Naive B cell (primary cell): ENCODE data around the gene CACNB4. TPM values are rescaled to one million over a fixed set of nuclear protein-coding genes. Genes with fewer than 3 reads are reported as not detected.
"Not testable (repeated sequence)": the region's sequence is repeated elsewhere in the genome, so short reads cannot be mapped to it uniquely, and the experiment has no call there.

Experiments used
- ATAC-seq, 2 donors: fragments of 150-1000 bp; cut with Tn5 transposase; 2 replicates each; pipeline ENCODE4 v1.10.0; 2021; ENCODE audit warnings: low read depth in 2 of 2, mild to moderate bottlenecking in 2 of 2, moderate library complexity in 2 of 2
- DNase-seq: peaks from one replicate; pipeline ENCODE4 v3.0.0; 2022
- H3K27ac Mint-ChIP-seq, 6 donors: one replicate each; pipeline ENCODE4 v1.8.0; 2020 to 2022; ENCODE audit warnings: mild to moderate bottlenecking in 6 of 6, mixed read lengths in 6 of 6, moderate library complexity in 5 of 6, inconsistent platforms in 2 of 6
- H3K27me3 Mint-ChIP-seq, 3 donors: one replicate each; pipeline ENCODE4 v1.8.0; 2021 to 2022; ENCODE audit warnings: mixed read lengths in 3 of 3, mild to moderate bottlenecking in 1 of 3
- H3K36me3 Mint-ChIP-seq, 2 donors: one replicate each; pipeline ENCODE4 v1.8.0; 2020 to 2022; ENCODE audit warnings: mixed read lengths in 2 of 2, inconsistent platforms in 1 of 2, mild to moderate bottlenecking in 1 of 2
- H3K4me1 Mint-ChIP-seq, 3 donors: one replicate each; pipeline ENCODE4 v1.8.0; 2020 to 2022; ENCODE audit warnings: mixed read lengths in 3 of 3, inconsistent platforms in 1 of 3, mild to moderate bottlenecking in 1 of 3, moderate library complexity in 1 of 3
- H3K4me3 Mint-ChIP-seq, 8 donors: one replicate each; pipeline ENCODE4 v1.8.0; 2020 to 2022; ENCODE audit warnings: mild to moderate bottlenecking in 8 of 8, mixed read lengths in 8 of 8, moderate library complexity in 8 of 8, inconsistent platforms in 2 of 8
- H3K9me3 Mint-ChIP-seq, 7 donors: one replicate each; pipeline ENCODE4 v1.8.0; 2020 to 2022; ENCODE audit warnings: mixed read lengths in 7 of 7, mild to moderate bottlenecking in 5 of 7, inconsistent platforms in 2 of 7, moderate library complexity in 1 of 7
- polyA plus RNA-seq, 6 donors: library from polyadenylated mRNA; unstranded; fragments of 300-500 nt; fragmentation: Illumina TruSeq; gene quantifications; one replicate each; pipeline ENCODE4 v1.2.3, GENCODE V29; 2021; ENCODE audit warnings: low read depth in 6 of 6

The CACNB4 gene
- polyA plus RNA-seq, 6 donors from 2014 or later, result 0.10 to 3.2 TPM; not detected in 4

GRCh38 chr2:152037743-152038435, 61.0 kb downstream of the CACNB4 start:
- no peak overlapping the region for H3K4me3 Mint-ChIP-seq
- H3K27me3 Mint-ChIP-seq, result no peaks in the 10 kb centered on the region
- H3K27ac Mint-ChIP-seq, result peak overlapping the region in 1 of 6 donors; percentile 60
- ATAC-seq (no peak), DNase-seq (no peak)
- H3K4me1 Mint-ChIP-seq, result no peaks in the 10 kb centered on the region
- no peaks in the 10 kb centered on the region for H3K36me3 Mint-ChIP-seq
- no peaks in the 10 kb centered on the region for H3K9me3 Mint-ChIP-seq

- peak; percentile 58 for DNase-seq
- peak; percentile 67 to 71 for ATAC-seq
- H3K4me1 Mint-ChIP-seq, result no peaks in the 10 kb centered on the region
- no peaks in the 10 kb centered on the region for H3K36me3 Mint-ChIP-seq
- no peak overlapping the region for H3K4me3 Mint-ChIP-seq
- no peaks in the 10 kb centered on the region for H3K27me3 Mint-ChIP-seq
- no peak overlapping the region for H3K27ac Mint-ChIP-seq
- no peaks in the 10 kb centered on the region for H3K9me3 Mint-ChIP-seq
Measured at GRCh38 chr2:152036611-152037469, 62.0 kb downstream of the CACNB4 start.

- H3K9me3 Mint-ChIP-seq, result peaks cover 0 to 2% (median 0%) of the 10 kb centered on the region in 7 donors
- no peak overlapping the region for H3K4me3 Mint-ChIP-seq
- no peaks in the 10 kb centered on the region for H3K27me3 Mint-ChIP-seq
Measured at GRCh38 chr2:152034257-152034801, 64.5 kb downstream of the CACNB4 start.

GRCh38 chr2:152033011-152033925, 65.6 kb downstream of the CACNB4 start:
- Mint-ChIP-seq H3K9me3 (peaks cover 0 to 2% (median 0%) of the 10 kb centered on the region in 7 donors), H3K4me1 (no peaks in the 10 kb centered on the region), H3K4me3 (peak overlapping the region in 2 of 8 donors; percentile 5 to 29), H3K27me3 (peaks cover 0 to 4% (median 0%) of the 10 kb centered on the region in 3 donors), H3K36me3 (no peaks in the 10 kb centered on the region), H3K27ac (peak overlapping the region in 1 of 6 donors; percentile 49)
- DNase-seq (no peak), ATAC-seq (no peak)

More at GRCh38 chr2:152034257-152034801, 64.5 kb downstream of the CACNB4 start:
- Mint-ChIP-seq H3K36me3 (no peaks in the 10 kb centered on the region), H3K4me1 (no peaks in the 10 kb centered on the region), H3K27ac (no peak overlapping the region)
- ATAC-seq (no peak), DNase-seq (no peak)

- H3K4me3 Mint-ChIP-seq, result no peak overlapping the region
- no peaks in the 10 kb centered on the region for H3K36me3 Mint-ChIP-seq
- peaks cover 0 to 2% (median 0%) of the 10 kb centered on the region in 7 donors for H3K9me3 Mint-ChIP-seq
- no peak for DNase-seq
- peaks cover 0 to 10% (median 6%) of the 10 kb centered on the region in 3 donors for H3K27me3 Mint-ChIP-seq
- H3K4me1 Mint-ChIP-seq, result no peaks in the 10 kb centered on the region
- H3K27ac Mint-ChIP-seq, result no peak overlapping the region
- no peak for ATAC-seq
Measured at GRCh38 chr2:152031747-152032306, 67.0 kb downstream of the CACNB4 start.

GRCh38 chr2:152030596-152031328, 68.1 kb downstream of the CACNB4 start:
- H3K27ac Mint-ChIP-seq, H3K36me3 Mint-ChIP-seq, H3K4me1 Mint-ChIP-seq, H3K9me3 Mint-ChIP-seq, ATAC-seq, H3K4me3 Mint-ChIP-seq, DNase-seq: not testable (repeated sequence)
- peaks cover 3 to 17% (median 13%) of the 10 kb centered on the region in 3 donors for H3K27me3 Mint-ChIP-seq

- H3K4me1 Mint-ChIP-seq, result peaks cover 0 to 5% (median 5%) of the 10 kb centered on the region in 3 donors
- H3K27ac Mint-ChIP-seq, result no peak overlapping the region
- DNase-seq (no peak), ATAC-seq (no peak)
- no peak overlapping the region for H3K4me3 Mint-ChIP-seq
- H3K36me3 Mint-ChIP-seq, result no peaks in the 10 kb centered on the region
- peaks cover 6 to 17% (median 13%) of the 10 kb centered on the region in 3 donors for H3K27me3 Mint-ChIP-seq
- H3K9me3 Mint-ChIP-seq, result peaks cover 0 to 2% (median 0%) of the 10 kb centered on the region in 7 donors
Measured at GRCh38 chr2:152028182-152028862, 70.5 kb downstream of the CACNB4 start.

- Mint-ChIP-seq H3K27ac (peak overlapping the region in 3 of 6 donors; percentile 52 to 78 (median 77)), H3K36me3 (no peaks in the 10 kb centered on the region), H3K4me1 (peaks cover 0 to 5% (median 5%) of the 10 kb centered on the region in 3 donors), H3K4me3 (peak overlapping the region; percentile 32 to 95 (median 83)), H3K27me3 (peaks cover 6 to 17% (median 13%) of the 10 kb centered on the region in 3 donors), H3K9me3 (peaks cover 0 to 2% (median 0%) of the 10 kb centered on the region in 7 donors)
- ATAC-seq (peak; percentile 92 to 95), DNase-seq (peak; percentile 70)
Measured at GRCh38 chr2:152025678-152026287, 73.1 kb downstream of the CACNB4 start.

- Mint-ChIP-seq H3K9me3 (no peaks in the 10 kb centered on the region), H3K4me3 (no peak overlapping the region), H3K27ac (no peak overlapping the region), H3K27me3 (peaks cover 6 to 26% (median 19%) of the 10 kb centered on the region in 3 donors), H3K36me3 (no peaks in the 10 kb centered on the region), H3K4me1 (peaks cover 0 to 5% (median 5%) of the 10 kb centered on the region in 3 donors)
- no peak for ATAC-seq
- DNase-seq, result no peak
Measured at GRCh38 chr2:152024477-152024876, 74.4 kb downstream of the CACNB4 start.

GRCh38 chr2:152022090-152022489, 76.8 kb downstream of the CACNB4 start:
- ATAC-seq, result no peak
- DNase-seq, result no peak
- Mint-ChIP-seq H3K4me1 (peaks cover 0 to 5% (median 5%) of the 10 kb centered on the region in 3 donors), H3K27me3 (peaks cover 6 to 22% (median 12%) of the 10 kb centered on the region in 3 donors), H3K9me3 (no peaks in the 10 kb centered on the region), H3K4me3 (no peak overlapping the region), H3K27ac (no peak overlapping the region), H3K36me3 (no peaks in the 10 kb centered on the region)

GRCh38 chr2:152021001-152021400, 77.8 kb downstream of the CACNB4 start:
- peaks cover 5 to 11% (median 6%) of the 10 kb centered on the region in 3 donors for H3K27me3 Mint-ChIP-seq
- not testable (repeated sequence) for ATAC-seq, H3K27ac Mint-ChIP-seq, DNase-seq, H3K9me3 Mint-ChIP-seq, H3K36me3 Mint-ChIP-seq, H3K4me3 Mint-ChIP-seq, H3K4me1 Mint-ChIP-seq
